Activated CD8-positive, alpha-beta memory T cell treated with anti-CD3 and anti-CD28 coated beads, Interleukin-2, amount 10 ng/mL, durations not matched to agents 7 days and 5 days (primary cell): ENCODE data around the gene INTS2. TPM values are rescaled to one million over a fixed set of nuclear protein-coding genes. Genes with fewer than 3 reads are reported as not detected.
A peak's percentile ranks its signal among the peaks of the same experiment; 100 is the strongest.
"Not testable (repeated sequence)": the region's sequence is repeated elsewhere in the genome, so short reads cannot be mapped to it uniquely, and the experiment has no call there.

Experiments used
- ATAC-seq: fragments of 150-1000 bp; cut with Tn5 transposase; one replicate; pipeline ENCODE4 v1.10.0; 2021; ENCODE audit warnings: moderate library complexity
- CTCF ChIA-PET: fragments of 350-600 bp; sonication (Branson Sonifier 250); formaldehyde crosslinking; loops from one replicate; lab custom pipeline; 2021; ENCODE audit warnings: antibody characterized with exemption; lab: Charles Lee
- DNase-seq: peaks from one replicate; pipeline ENCODE4 v3.0.0-alpha.2; 2020
- H3K27ac Mint-ChIP-seq: one replicate; pipeline ENCODE4 v1.8.0; 2021; ENCODE audit warnings: mild to moderate bottlenecking, mixed read lengths
- H3K27me3 Mint-ChIP-seq: one replicate; pipeline ENCODE4 v1.8.0; 2021; ENCODE audit warnings: mixed read lengths
- H3K36me3 Mint-ChIP-seq: one replicate; pipeline ENCODE4 v1.8.0; 2021; ENCODE audit warnings: mild to moderate bottlenecking, mixed read lengths
- H3K4me1 Mint-ChIP-seq: one replicate; pipeline ENCODE4 v1.8.0; 2021; ENCODE audit warnings: mixed read lengths
- H3K4me3 Mint-ChIP-seq: one replicate; pipeline ENCODE4 v1.8.0; 2021; ENCODE audit warnings: mild to moderate bottlenecking, moderate library complexity, mixed read lengths
- H3K9me3 Mint-ChIP-seq: one replicate; pipeline ENCODE4 v1.8.0; 2022; ENCODE audit warnings: low read depth, mixed read lengths
- total RNA-seq, 2 experiments: library from RNA; stranded (reverse); gene quantifications; one replicate each; pipeline ENCODE4 v1.2.3, GENCODE V29; 2021

INTS2 gene
- total RNA-seq, 2 experiments from 2014 or later = 24.5 to 26.6 TPM

GRCh38 chr17:61862105-61862574, 65.6 kb downstream of the INTS2 start:
- CTCF ChIA-PET = interaction anchor here (1.1 to 2.9 kb wide), 3 partner anchors 42 to 204 kb away, joined by 3 to 14 read pairs (median 10); no protein-coding TSS in a partner anchor
- Mint-ChIP-seq H3K36me3 (peaks cover 21% of the 10 kb centered on the region), H3K27me3 (no peaks in the 10 kb centered on the region), H3K4me1 (peaks cover 37% of the 10 kb centered on the region), H3K4me3 (peak overlapping the region; percentile 97), H3K27ac (peak overlapping the region; percentile 92), H3K9me3 (no peaks in the 10 kb centered on the region)
- ATAC-seq = no peak
- DNase-seq = no peak

- not testable (repeated sequence) for H3K27me3 Mint-ChIP-seq, ATAC-seq, H3K4me3 Mint-ChIP-seq, H3K27ac Mint-ChIP-seq, DNase-seq, H3K9me3 Mint-ChIP-seq
- CTCF ChIA-PET = interaction anchor here (0.9 kb wide), 1 partner anchor 249 kb away, joined by 4 read pairs; no protein-coding TSS in a partner anchor
- peaks cover 28% of the 10 kb centered on the region for H3K36me3 Mint-ChIP-seq
- peaks cover 44% of the 10 kb centered on the region for H3K4me1 Mint-ChIP-seq
Observed at GRCh38 chr17:61860397-61860796, 67.4 kb downstream of the INTS2 start.

GRCh38 chr17:61856035-61856434, 71.7 kb downstream of the INTS2 start:
- no peak overlapping the region for H3K4me3 Mint-ChIP-seq
- H3K36me3 Mint-ChIP-seq = peaks cover 58% of the 10 kb centered on the region
- no peak overlapping the region for H3K27ac Mint-ChIP-seq
- CTCF ChIA-PET = no interaction called here
- no peaks in the 10 kb centered on the region for H3K27me3 Mint-ChIP-seq
- ATAC-seq (no peak), DNase-seq (no peak)
- no peaks in the 10 kb centered on the region for H3K9me3 Mint-ChIP-seq
- H3K4me1 Mint-ChIP-seq = peaks cover 31% of the 10 kb centered on the region

- Mint-ChIP-seq H3K4me3 (no peak overlapping the region), H3K9me3 (no peaks in the 10 kb centered on the region), H3K27me3 (no peaks in the 10 kb centered on the region), H3K27ac (no peak overlapping the region), H3K4me1 (peaks cover 22% of the 10 kb centered on the region), H3K36me3 (peaks cover 54% of the 10 kb centered on the region)
- DNase-seq = no peak
- no peak for ATAC-seq
- CTCF ChIA-PET = no interaction called here
Observed at GRCh38 chr17:61852857-61853256, 74.9 kb downstream of the INTS2 start.

GRCh38 chr17:61849674-61850073, 78.1 kb downstream of the INTS2 start:
- ATAC-seq (no peak), DNase-seq (no peak)
- Mint-ChIP-seq H3K36me3 (peaks cover 53% of the 10 kb centered on the region), H3K27ac (no peak overlapping the region), H3K27me3 (no peaks in the 10 kb centered on the region), H3K9me3 (no peaks in the 10 kb centered on the region), H3K4me1 (peaks cover 9% of the 10 kb centered on the region), H3K4me3 (no peak overlapping the region)
- CTCF ChIA-PET = no interaction called here

- ATAC-seq (no peak), DNase-seq (no peak)
- H3K27ac Mint-ChIP-seq = no peak overlapping the region
- H3K36me3 Mint-ChIP-seq = peaks cover 52% of the 10 kb centered on the region
- CTCF ChIA-PET = no interaction called here
- H3K4me1 Mint-ChIP-seq = peaks cover 5% of the 10 kb centered on the region
- no peaks in the 10 kb centered on the region for H3K27me3 Mint-ChIP-seq
- no peaks in the 10 kb centered on the region for H3K9me3 Mint-ChIP-seq
- no peak overlapping the region for H3K4me3 Mint-ChIP-seq
Observed at GRCh38 chr17:61848896-61849295, 78.9 kb downstream of the INTS2 start.

GRCh38 chr17:61848247-61848646, 79.5 kb downstream of the INTS2 start:
- DNase-seq (no peak), ATAC-seq (no peak)
- Mint-ChIP-seq H3K9me3 (no peaks in the 10 kb centered on the region), H3K27ac (no peak overlapping the region), H3K4me3 (no peak overlapping the region), H3K4me1 (peaks cover 4% of the 10 kb centered on the region), H3K36me3 (peaks cover 51% of the 10 kb centered on the region), H3K27me3 (no peaks in the 10 kb centered on the region)
- CTCF ChIA-PET = no interaction called here

GRCh38 chr17:61847659-61848058, 80.1 kb downstream of the INTS2 start:
- Mint-ChIP-seq H3K36me3 (peaks cover 51% of the 10 kb centered on the region), H3K4me3 (no peak overlapping the region), H3K4me1 (peaks cover 1% of the 10 kb centered on the region), H3K27me3 (no peaks in the 10 kb centered on the region), H3K27ac (no peak overlapping the region), H3K9me3 (no peaks in the 10 kb centered on the region)
- DNase-seq (no peak), ATAC-seq (no peak)
- CTCF ChIA-PET = interaction anchor here (0.6 kb wide), 1 partner anchor 327 kb away, joined by 3 read pairs; no protein-coding TSS in a partner anchor

- peaks cover 1% of the 10 kb centered on the region for H3K4me1 Mint-ChIP-seq
- H3K9me3 Mint-ChIP-seq = no peaks in the 10 kb centered on the region
- H3K4me3 Mint-ChIP-seq = no peak overlapping the region
- DNase-seq (no peak), ATAC-seq (no peak)
- H3K36me3 Mint-ChIP-seq = peaks cover 48% of the 10 kb centered on the region
- H3K27ac Mint-ChIP-seq = no peak overlapping the region
- CTCF ChIA-PET = interaction anchor here (0.6 kb wide), 1 partner anchor 327 kb away, joined by 3 read pairs; no protein-coding TSS in a partner anchor
- no peaks in the 10 kb centered on the region for H3K27me3 Mint-ChIP-seq
Observed at GRCh38 chr17:61846761-61847375, 80.9 kb downstream of the INTS2 start.

GRCh38 chr17:61846088-61846487, 81.7 kb downstream of the INTS2 start:
- DNase-seq (no peak), ATAC-seq (no peak)
- Mint-ChIP-seq H3K9me3 (no peaks in the 10 kb centered on the region), H3K36me3 (peaks cover 43% of the 10 kb centered on the region), H3K4me3 (no peak overlapping the region), H3K27me3 (no peaks in the 10 kb centered on the region), H3K27ac (no peak overlapping the region), H3K4me1 (peaks cover 1% of the 10 kb centered on the region)
- CTCF ChIA-PET = no interaction called here

GRCh38 chr17:61843435-61843834, 84.3 kb downstream of the INTS2 start:
- H3K36me3 Mint-ChIP-seq = peaks cover 36% of the 10 kb centered on the region
- no peak overlapping the region for H3K4me3 Mint-ChIP-seq
- H3K9me3 Mint-ChIP-seq = no peaks in the 10 kb centered on the region
- CTCF ChIA-PET = interaction anchor here (1.8 kb wide), 1 partner anchor 11 kb away, joined by 4 read pairs; no protein-coding TSS in a partner anchor
- H3K27me3 Mint-ChIP-seq = no peaks in the 10 kb centered on the region
- no peak overlapping the region for H3K27ac Mint-ChIP-seq
- DNase-seq = no peak
- ATAC-seq = no peak
- no peaks in the 10 kb centered on the region for H3K4me1 Mint-ChIP-seq

GRCh38 chr17:61842899-61843298, 84.9 kb downstream of the INTS2 start:
- DNase-seq = no peak
- no peaks in the 10 kb centered on the region for H3K4me1 Mint-ChIP-seq
- no peak for ATAC-seq
- CTCF ChIA-PET = interaction anchor here (1.8 kb wide), 1 partner anchor 11 kb away, joined by 4 read pairs; no protein-coding TSS in a partner anchor
- H3K9me3 Mint-ChIP-seq = no peaks in the 10 kb centered on the region
- no peak overlapping the region for H3K27ac Mint-ChIP-seq
- H3K4me3 Mint-ChIP-seq = no peak overlapping the region
- peaks cover 36% of the 10 kb centered on the region for H3K36me3 Mint-ChIP-seq
- no peaks in the 10 kb centered on the region for H3K27me3 Mint-ChIP-seq

- Mint-ChIP-seq H3K9me3 (no peaks in the 10 kb centered on the region), H3K4me1 (no peaks in the 10 kb centered on the region), H3K27ac (no peak overlapping the region), H3K4me3 (no peak overlapping the region), H3K36me3 (peaks cover 16% of the 10 kb centered on the region), H3K27me3 (no peaks in the 10 kb centered on the region)
- ATAC-seq (no peak), DNase-seq (no peak)
- CTCF ChIA-PET = interaction anchor here (1.3 kb wide), 1 partner anchor 270 kb away, joined by 5 read pairs; no protein-coding TSS in a partner anchor
Observed at GRCh38 chr17:61839300-61839786, 88.4 kb downstream of the INTS2 start.
